GM12873 (cell line): ENCODE data around the gene APBA2.

Experiments used
- CTCF ChIP-seq: IDR thresholded peaks from 2 replicates; pipeline ENCODE4 v1.5.1; 2012; ENCODE audit warnings: low read depth, mild to moderate bottlenecking, moderate library complexity, low read length, control low read depth; ENCODE audit not compliant: insufficient read depth; ENCODE audit errors: missing control alignments

The APBA2 gene

GRCh38 chr15:29103824-29104565 lies 218.2 kb downstream of the APBA2 start:
- peak; percentile 81 for TF ChIP-seq CTCF

DNA sequence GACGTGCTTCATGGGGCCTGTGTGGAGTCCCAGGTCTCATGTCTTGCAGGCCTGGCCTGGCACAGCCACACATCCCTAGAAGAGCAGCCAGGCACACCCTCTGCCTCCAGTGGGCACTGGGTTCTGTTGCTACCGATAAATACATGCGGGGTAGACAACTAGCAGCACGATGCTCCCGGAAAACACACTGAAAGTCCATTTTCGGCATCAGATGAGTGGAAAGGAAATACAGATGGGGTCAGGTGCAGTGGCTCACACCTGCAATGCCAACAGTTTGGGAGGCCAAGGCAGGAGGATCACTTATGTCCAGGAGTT lies 218.7 kb downstream of the APBA2 start:
- TF ChIP-seq CTCF = no peak

- TF ChIP-seq CTCF = no peak
Measured at GRCh38 chr15:29105151-29105854, 219.5 kb downstream of the APBA2 start.

DNA sequence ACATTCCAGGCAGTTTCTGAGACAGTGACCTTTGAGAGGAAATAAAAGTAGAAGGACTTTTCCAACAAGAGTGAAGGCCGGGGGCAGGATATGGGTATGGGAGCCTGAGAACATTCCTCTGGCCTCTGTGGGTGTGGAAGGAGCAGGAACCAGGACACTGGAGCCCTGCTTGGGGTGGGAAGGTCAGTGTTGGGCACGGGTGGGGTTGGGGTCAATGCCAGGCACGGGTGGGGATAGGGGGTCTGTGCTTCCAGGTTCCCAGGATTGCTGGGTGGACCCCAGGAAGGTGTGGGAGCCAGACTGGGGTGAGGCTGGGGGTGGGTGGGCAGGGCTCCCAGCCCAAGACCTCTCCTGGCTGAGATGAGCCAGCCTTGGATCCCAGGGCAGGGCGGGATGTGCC lies 220.3 kb downstream of the APBA2 start:
- TF ChIP-seq CTCF = no peak

DNA sequence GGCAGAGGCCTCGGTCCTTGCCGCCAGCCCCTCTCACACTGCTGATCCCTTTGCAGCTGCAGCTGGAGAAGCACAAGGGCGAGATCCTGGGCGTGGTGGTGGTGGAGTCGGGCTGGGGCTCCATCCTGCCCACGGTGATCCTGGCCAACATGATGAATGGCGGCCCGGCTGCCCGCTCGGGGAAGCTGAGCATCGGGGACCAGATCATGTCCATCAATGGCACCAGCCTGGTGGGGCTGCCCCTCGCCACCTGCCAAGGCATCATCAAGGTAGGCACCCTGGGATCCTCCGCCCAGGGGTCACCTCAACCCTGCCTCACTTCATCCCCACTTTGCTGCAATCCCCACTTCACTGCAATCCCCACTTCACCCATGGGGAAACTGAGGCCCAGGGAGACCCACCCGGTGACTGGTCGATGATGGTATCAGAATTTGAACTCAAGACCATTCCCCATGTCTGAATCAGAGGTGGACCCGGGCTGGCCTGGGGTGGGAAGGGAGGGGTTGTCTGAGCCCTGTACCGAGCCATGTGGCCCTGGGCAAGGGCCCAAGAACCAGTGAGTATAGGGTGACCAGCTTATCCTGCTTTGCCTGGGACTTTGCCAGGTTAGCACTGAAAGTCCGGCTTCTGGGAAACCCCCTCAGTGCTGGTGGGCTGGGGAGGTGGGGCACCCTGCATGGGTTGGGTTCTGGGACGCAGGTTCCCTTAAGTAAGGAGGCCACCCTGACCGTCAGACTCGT lies 220.9 kb downstream of the APBA2 start:
- TF ChIP-seq CTCF = no peak

DNA sequence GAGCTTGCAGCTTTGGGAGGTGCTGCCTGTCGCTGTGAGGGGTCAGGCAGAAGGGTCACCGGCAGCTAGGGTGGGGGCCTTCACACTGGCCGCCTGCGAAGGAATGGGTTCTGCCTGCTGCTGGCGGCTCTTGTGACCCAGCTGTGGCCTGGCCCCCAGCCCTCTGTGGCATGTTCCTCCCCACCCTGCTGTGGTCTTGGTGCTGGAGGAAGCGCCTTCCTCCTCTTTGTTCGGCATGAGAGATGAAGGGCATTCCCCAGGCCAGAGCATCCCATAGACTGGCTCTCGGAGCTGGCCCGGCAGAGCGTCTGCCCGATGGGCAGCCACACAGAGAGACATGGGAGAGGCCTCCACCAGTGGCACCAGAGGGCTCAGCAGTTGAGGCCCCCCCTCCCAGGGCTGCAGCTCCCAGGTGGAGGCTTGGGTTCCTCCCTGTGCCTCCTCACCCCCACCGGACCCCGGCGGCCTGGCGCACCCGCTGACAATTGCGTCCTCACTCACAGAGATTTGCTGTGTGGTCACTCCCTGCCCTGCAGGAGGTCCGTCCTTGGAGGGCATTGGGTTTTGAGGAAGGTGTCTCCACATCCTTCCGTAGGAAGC lies 221.6 kb downstream of the APBA2 start:
- TF ChIP-seq CTCF = no peak
